ENCODE results near the gene SOBP. TPM values are rescaled to one million over a fixed set of nuclear protein-coding genes. Genes with fewer than 3 reads are reported as not detected.

Gene SOBP
- total and polyA plus RNA-seq, 2 donors (not counting 1 experiment from before 2014, with no cell fraction given): 0.82 to 1.5 TPM

DNA sequence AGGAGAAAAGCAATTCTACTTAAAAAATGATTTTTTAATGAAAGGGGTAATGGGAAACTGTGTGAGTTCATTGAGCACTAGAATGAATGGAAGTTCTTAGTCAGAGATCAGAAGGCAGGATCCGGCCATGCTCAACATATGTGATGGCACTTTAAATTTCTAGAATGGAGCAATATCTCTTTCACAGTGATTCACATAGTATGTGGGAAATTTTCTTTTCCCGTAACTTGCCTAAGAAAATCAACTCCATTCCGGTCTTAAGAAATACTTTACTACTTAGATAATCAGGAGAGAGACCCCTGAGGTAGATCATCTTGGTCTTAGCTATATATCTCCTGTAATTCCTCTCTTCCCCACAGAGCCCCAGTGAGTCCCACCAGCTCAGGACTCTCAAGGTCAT lies 202.4 kb downstream of the SOBP start:
- Mint-ChIP-seq H3K27me3 (peaks cover 24% of the 10 kb centered on the region), H3K27ac (no peak overlapping the region), H3K4me3 (no peak overlapping the region), H3K9me3 (ENCODE audit: insufficient read depth) (no peaks in the 10 kb centered on the region), H3K4me1 (no peaks in the 10 kb centered on the region)
- ChIA-PET CTCF (interaction anchor here (0.6 to 1.0 kb wide), 2 partner anchors 50 to 155 kb away, joined by 3 read pairs; no protein-coding TSS in a partner anchor), POLR2A (no interaction called here)
- no CpG with 5 or more reads among the region's 3 CpGs for WGBS (ENCODE audit: insufficient coverage)
- Histone ChIP-seq H3K36me3 (replicated peaks in 1 of 2; ENCODE audit: control extremely low read depth in 1 of 2, control insufficient read depth in 1 of 2, extremely low read depth in 1 of 2, insufficient read depth in 2 of 2, low read length in 1 of 2) (no peaks in the 10 kb centered on the region), H3K4me1 (ENCODE audit: control insufficient read depth in 2 of 2, insufficient read depth in 2 of 2, low read length in 2 of 2) (no peaks in the 10 kb centered on the region), H3K27me3 (replicated peaks in 1 of 4; ENCODE audit: control extremely low read depth in 1 of 4, control insufficient read depth in 3 of 4, insufficient read depth in 4 of 4, low read length in 3 of 4) (no peaks in the 10 kb centered on the region), H3K27ac (ENCODE audit: low read length in 2 of 2) (no peak overlapping the region), H3K4me3 (ENCODE audit: control extremely low read depth in 1 of 5, extremely low read depth in 1 of 5, insufficient read depth in 1 of 5, low read depth in 2 of 5, low read length in 4 of 5) (no peak overlapping the region), H3K4me2 (replicated peaks; ENCODE audit: low read depth, low read length, poor library complexity, severe bottlenecking) (no peak overlapping the region), H3K79me2 (ENCODE audit: control insufficient read depth, insufficient read depth, low read length) (no peaks in the 10 kb centered on the region), H2AFZ (ENCODE audit: insufficient read depth, low read depth, low read length, poor library complexity, severe bottlenecking) (no peak overlapping the region), H4K20me1 (ENCODE audit: control insufficient read depth, insufficient read depth, low read length, poor library complexity, severe bottlenecking) (no peaks in the 10 kb centered on the region), H3K9ac (ENCODE audit: low read length) (no peak overlapping the region), H3K9me3 (ENCODE audit: control extremely low read depth in 1 of 3, control insufficient read depth in 2 of 3, insufficient read depth in 1 of 3, low read length in 2 of 3) (peaks cover 0 to 11% (median 0%) of the 10 kb centered on the region in 3 donors)
- intact Hi-C loops (cut with micrococcal nuclease): no loop called here
- TF ChIP-seq CTCF (IDR thresholded peaks at IDR 0.05): no peak
- TF ChIP-seq EZH2 (IDR thresholded peaks at IDR 0.05; ENCODE audit: borderline replicate concordance, insufficient read depth, low read depth, low read length, poor library complexity, severe bottlenecking): no peak
- DNase-seq (no peak), ATAC-seq (ENCODE audit: low read depth) (no peak)

GRCh38 chr6:107695061-107695720 lies 205.3 kb downstream of the SOBP start:
- DNase-seq (no peak), ATAC-seq (ENCODE audit: low read depth) (no peak)
- no peak for TF ChIP-seq EZH2 (IDR thresholded peaks at IDR 0.05; ENCODE audit: borderline replicate concordance, insufficient read depth, low read depth, low read length, poor library complexity, severe bottlenecking)
- TF ChIP-seq CTCF (IDR thresholded peaks at IDR 0.05): no peak
- Mint-ChIP-seq H3K9me3 (ENCODE audit: insufficient read depth) (no peaks in the 10 kb centered on the region), H3K4me1 (no peaks in the 10 kb centered on the region), H3K4me3 (no peak overlapping the region), H3K27ac (no peak overlapping the region), H3K27me3 (peaks cover 31% of the 10 kb centered on the region)
- ChIA-PET CTCF (interaction anchor here (0.5 to 2.3 kb wide), 4 partner anchors 9 to 596 kb away, joined by 3 to 9 read pairs (median 6); no protein-coding TSS in a partner anchor), POLR2A (no interaction called here)
- Histone ChIP-seq H3K4me3 (ENCODE audit: control extremely low read depth in 1 of 5, extremely low read depth in 1 of 5, insufficient read depth in 1 of 5, low read depth in 2 of 5, low read length in 4 of 5) (no peak overlapping the region), H3K4me2 (replicated peaks; ENCODE audit: low read depth, low read length, poor library complexity, severe bottlenecking) (no peak overlapping the region), H3K27me3 (replicated peaks in 1 of 4; ENCODE audit: control extremely low read depth in 1 of 4, control insufficient read depth in 3 of 4, insufficient read depth in 4 of 4, low read length in 3 of 4) (no peaks in the 10 kb centered on the region), H3K36me3 (replicated peaks in 1 of 2; ENCODE audit: control extremely low read depth in 1 of 2, control insufficient read depth in 1 of 2, extremely low read depth in 1 of 2, insufficient read depth in 2 of 2, low read length in 1 of 2) (no peaks in the 10 kb centered on the region), H2AFZ (ENCODE audit: insufficient read depth, low read depth, low read length, poor library complexity, severe bottlenecking) (no peak overlapping the region), H4K20me1 (ENCODE audit: control insufficient read depth, insufficient read depth, low read length, poor library complexity, severe bottlenecking) (no peaks in the 10 kb centered on the region), H3K79me2 (ENCODE audit: control insufficient read depth, insufficient read depth, low read length) (no peaks in the 10 kb centered on the region), H3K27ac (ENCODE audit: low read length in 2 of 2) (no peak overlapping the region), H3K4me1 (ENCODE audit: control insufficient read depth in 2 of 2, insufficient read depth in 2 of 2, low read length in 2 of 2) (no peaks in the 10 kb centered on the region), H3K9ac (ENCODE audit: low read length) (no peak overlapping the region), H3K9me3 (ENCODE audit: control extremely low read depth in 1 of 3, control insufficient read depth in 2 of 3, insufficient read depth in 1 of 3, low read length in 2 of 3) (peaks cover 0 to 11% (median 0%) of the 10 kb centered on the region in 3 donors)
- WGBS (ENCODE audit: insufficient coverage): 100% methylated on average over 2 of the region's 2 CpGs
- intact Hi-C loops (cut with micrococcal nuclease): no loop called here
